ENCODE results near the gene ARHGAP25. TPM values are rescaled to one million over a fixed set of nuclear protein-coding genes. Genes with fewer than 3 reads are reported as not detected.

The ARHGAP25 gene
- polyA plus RNA-seq, 3 donors = 20.8 to 56.8 (median 36.3) TPM

- Mint-ChIP-seq H3K36me3 (peaks cover 9 to 19% of the 10 kb centered on the region in 2 donors), H3K27ac (peak overlapping the region; percentile 91 to 99 (median 97)), H3K27me3 (ENCODE audit: low read depth in 3 of 3) (no peaks in the 10 kb centered on the region), H3K9me3 (no peaks in the 10 kb centered on the region), H3K4me3 (peak overlapping the region; percentile 29 to 78), H3K4me1 (peaks cover 87% of the 10 kb centered on the region)
- Histone ChIP-seq H3K4me2 (replicated peaks; ENCODE audit: extremely low read depth, low read length, poor library complexity, severe bottlenecking) (peak overlapping the region; percentile 70), H2AFZ (ENCODE audit: insufficient read depth, low read depth, low read length, poor library complexity, severe bottlenecking) (peak overlapping the region; percentile 48), H3K79me2 (ENCODE audit: insufficient read depth, low read length) (peaks cover 98% of the 10 kb centered on the region), H3K9me3 (replicated peaks in 1 of 2; ENCODE audit: control insufficient read depth in 1 of 2, insufficient read depth in 1 of 2, low read length in 2 of 2) (no peaks in the 10 kb centered on the region), H3K27ac (ENCODE audit: low read depth in 1 of 2, low read length in 2 of 2) (peak overlapping the region; percentile 67 to 93), H3K27me3 (ENCODE audit: control insufficient read depth in 2 of 2, insufficient read depth in 2 of 2, low read length in 2 of 2) (no peaks in the 10 kb centered on the region), H3K4me3 (replicated peaks in 1 of 3; ENCODE audit: low read depth in 2 of 3, low read length in 3 of 3) (peak overlapping the region in 2 of 3 experiments; percentile 10 to 62), H3K4me1 (ENCODE audit: control insufficient read depth in 1 of 2, insufficient read depth in 2 of 2, low read length in 2 of 2) (peaks cover 85 to 90% of the 10 kb centered on the region in 2 donors), H4K20me1 (ENCODE audit: insufficient read depth, low read length) (no peaks in the 10 kb centered on the region), H3K36me3 (replicated peaks in 1 of 2; ENCODE audit: control insufficient read depth in 1 of 2, insufficient read depth in 2 of 2, low read length in 2 of 2) (no peaks in the 10 kb centered on the region), H3K9ac (ENCODE audit: insufficient read depth, low read length, poor library complexity, severe bottlenecking) (peak overlapping the region; percentile 45)
- DNase-seq = peak in 1 of 3 donors; percentile 3
- intact Hi-C loops (cut with micrococcal nuclease) = loop anchor here in 1 of 2 donors (5.0 kb wide), 1 partner anchor 42 kb away; no protein-coding TSS in a partner anchor
- no peak for TF ChIP-seq CTCF (IDR thresholded peaks at IDR 0.05)
- no CpG with 5 or more reads among the region's 5 CpGs for WGBS (ENCODE audit: insufficient coverage)
Measured at GRCh38 chr2:68764806-68765311, 30.2 kb downstream of the ARHGAP25 start.

- peaks cover 93% of the 10 kb centered on the region for H3K4me1 Mint-ChIP-seq
- 0% methylated on average over 1 of the region's 4 CpGs for WGBS (ENCODE audit: insufficient coverage)
- Histone ChIP-seq H3K27ac (ENCODE audit: low read depth in 1 of 2, low read length in 2 of 2) (peak overlapping the region; percentile 66 to 93), H3K4me3 (replicated peaks in 1 of 3; ENCODE audit: low read depth in 2 of 3, low read length in 3 of 3) (peak overlapping the region in 1 of 3 experiments; percentile 55), H3K9ac (ENCODE audit: insufficient read depth, low read length, poor library complexity, severe bottlenecking) (peak overlapping the region; percentile 4), H3K9me3 (replicated peaks in 1 of 2; ENCODE audit: control insufficient read depth in 1 of 2, insufficient read depth in 1 of 2, low read length in 2 of 2) (no peaks in the 10 kb centered on the region), H3K79me2 (ENCODE audit: insufficient read depth, low read length) (peaks cover 93% of the 10 kb centered on the region), H3K36me3 (replicated peaks in 1 of 2; ENCODE audit: control insufficient read depth in 1 of 2, insufficient read depth in 2 of 2, low read length in 2 of 2) (no peaks in the 10 kb centered on the region), H3K27me3 (ENCODE audit: control insufficient read depth in 2 of 2, insufficient read depth in 2 of 2, low read length in 2 of 2) (no peaks in the 10 kb centered on the region), H3K4me1 (ENCODE audit: control insufficient read depth in 1 of 2, insufficient read depth in 2 of 2, low read length in 2 of 2) (peaks cover 95 to 100% of the 10 kb centered on the region in 2 donors), H3K4me2 (replicated peaks; ENCODE audit: extremely low read depth, low read length, poor library complexity, severe bottlenecking) (peak overlapping the region; percentile 70), H2AFZ (ENCODE audit: insufficient read depth, low read depth, low read length, poor library complexity, severe bottlenecking) (no peak overlapping the region), H4K20me1 (ENCODE audit: insufficient read depth, low read length) (no peaks in the 10 kb centered on the region)
- H3K27me3 Mint-ChIP-seq (ENCODE audit: low read depth in 3 of 3) = no peaks in the 10 kb centered on the region
- peak overlapping the region; percentile 93 to 99 (median 97) for H3K27ac Mint-ChIP-seq
- peak overlapping the region in 1 of 2 donors; percentile 35 for H3K4me3 Mint-ChIP-seq
- peaks cover 9 to 17% of the 10 kb centered on the region in 2 donors for H3K36me3 Mint-ChIP-seq
- peak; percentile 35 for TF ChIP-seq CTCF (IDR thresholded peaks at IDR 0.05)
- peak in 2 of 3 donors; percentile 61 to 79 for DNase-seq
- intact Hi-C loops (cut with micrococcal nuclease) = loop anchor here in 1 of 2 donors (5.0 kb wide), 1 partner anchor 41 kb away; no protein-coding TSS in a partner anchor
- peaks cover 0 to 2% (median 0%) of the 10 kb centered on the region in 7 donors for H3K9me3 Mint-ChIP-seq
Measured at GRCh38 chr2:68765739-68766375, 31.2 kb downstream of the ARHGAP25 start.

Measured in CD14-positive monocyte (primary cell).